Ovary (tissue), 3 donors: ENCODE data around the gene GPM6B.

Source experiments
- EP300 ChIP-seq: sonication (generic); formaldehyde crosslinking; IDR thresholded peaks from one replicate; pipeline ENCODE4 v1.6.1; 2017; ENCODE audit warnings: antibody characterized with exemption
- POLR2A ChIP-seq: fragments of 450-650 bp; IDR thresholded peaks from one replicate; pipeline ENCODE4 v1.6.1; 2017; ENCODE audit warnings: antibody characterized with exemption, mild to moderate bottlenecking, moderate library complexity
- TF ChIP-seq, protein P1 (sequence below), 3 donors: fragments of 450-650 bp in 2 of 3; fragments of 200-600 bp in 1 of 3; IDR thresholded peaks; one replicate each; pipeline versions ENCODE4 v1.5.1 to v1.8.0; 2016 to 2022; ENCODE audit warnings: antibody characterized with exemption in 3 of 3, mild to moderate bottlenecking in 1 of 3
- donor health status: DM: no; HTN: no; CAD: no.

DNA sequence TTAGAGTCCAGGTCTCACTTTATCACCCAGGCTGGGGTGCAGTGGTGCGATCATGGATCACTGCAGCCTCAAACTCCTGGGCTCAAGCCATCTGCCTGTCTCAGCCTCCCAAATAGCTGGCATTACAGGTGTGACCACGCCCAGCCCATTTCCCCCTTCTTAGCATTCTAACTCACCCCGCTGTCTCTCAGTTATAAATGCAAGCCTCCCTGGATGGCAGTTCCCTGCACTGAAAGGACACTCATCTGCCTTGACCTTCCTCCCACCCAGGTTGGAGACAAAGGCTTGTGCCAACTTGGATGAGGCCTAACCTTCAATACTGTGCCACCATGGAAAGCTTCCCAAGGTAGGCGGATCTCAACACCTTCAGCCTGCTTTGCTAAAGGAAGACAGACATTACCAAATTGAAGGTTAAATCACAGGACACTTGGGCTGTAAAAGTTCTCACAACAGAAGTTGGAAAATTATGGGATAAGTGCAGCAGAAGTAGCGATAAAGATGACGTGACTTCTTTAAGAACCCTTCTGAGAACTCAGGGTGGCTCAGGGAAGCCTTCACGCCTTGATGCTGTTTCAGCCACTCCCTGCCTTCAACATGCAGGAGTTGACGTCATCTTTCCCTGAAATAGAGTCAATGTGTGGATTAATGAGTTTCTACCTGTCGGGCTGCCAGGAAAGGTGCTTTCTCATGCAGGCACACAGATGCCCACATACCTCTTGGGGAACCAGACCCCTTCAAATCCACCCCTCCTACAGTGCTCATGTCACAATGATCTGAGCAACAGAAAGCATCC, 10.6 kb upstream of the GPM6B start:
- TF ChIP-seq, protein P1, sequence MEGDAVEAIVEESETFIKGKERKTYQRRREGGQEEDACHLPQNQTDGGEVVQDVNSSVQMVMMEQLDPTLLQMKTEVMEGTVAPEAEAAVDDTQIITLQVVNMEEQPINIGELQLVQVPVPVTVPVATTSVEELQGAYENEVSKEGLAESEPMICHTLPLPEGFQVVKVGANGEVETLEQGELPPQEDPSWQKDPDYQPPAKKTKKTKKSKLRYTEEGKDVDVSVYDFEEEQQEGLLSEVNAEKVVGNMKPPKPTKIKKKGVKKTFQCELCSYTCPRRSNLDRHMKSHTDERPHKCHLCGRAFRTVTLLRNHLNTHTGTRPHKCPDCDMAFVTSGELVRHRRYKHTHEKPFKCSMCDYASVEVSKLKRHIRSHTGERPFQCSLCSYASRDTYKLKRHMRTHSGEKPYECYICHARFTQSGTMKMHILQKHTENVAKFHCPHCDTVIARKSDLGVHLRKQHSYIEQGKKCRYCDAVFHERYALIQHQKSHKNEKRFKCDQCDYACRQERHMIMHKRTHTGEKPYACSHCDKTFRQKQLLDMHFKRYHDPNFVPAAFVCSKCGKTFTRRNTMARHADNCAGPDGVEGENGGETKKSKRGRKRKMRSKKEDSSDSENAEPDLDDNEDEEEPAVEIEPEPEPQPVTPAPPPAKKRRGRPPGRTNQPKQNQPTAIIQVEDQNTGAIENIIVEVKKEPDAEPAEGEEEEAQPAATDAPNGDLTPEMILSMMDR (IDR thresholded peaks at IDR 0.05) = no peak
- TF ChIP-seq EP300 = no peak
- no peak for TF ChIP-seq POLR2A
